ENCODE data around the gene APOL3.
"Not testable (repeated sequence)": the region's sequence is repeated elsewhere in the genome, so short reads cannot be mapped to it uniquely, and the experiment has no call there.

Gene APOL3

GRCh38 chr22:36113121-36113520 is 47.4 kb downstream of the APOL3 start:
- Mint-ChIP-seq H3K4me1 (no peaks in the 10 kb centered on the region), H3K9me3 (no peaks in the 10 kb centered on the region), H3K27ac (peak overlapping the region in 1 of 2 donors; percentile 27), H3K4me3 (no peak overlapping the region), H3K27me3 (no peaks in the 10 kb centered on the region)
- DNase-seq (no peak), ATAC-seq (no peak)

GRCh38 chr22:36111316-36111715 is 49.2 kb downstream of the APOL3 start:
- H3K9me3 Mint-ChIP-seq: no peaks in the 10 kb centered on the region
- DNase-seq (no peak), ATAC-seq (no peak)
- H3K27ac Mint-ChIP-seq: no peak overlapping the region
- no peaks in the 10 kb centered on the region for H3K4me1 Mint-ChIP-seq
- H3K27me3 Mint-ChIP-seq: no peaks in the 10 kb centered on the region
- no peak overlapping the region for H3K4me3 Mint-ChIP-seq

DNA sequence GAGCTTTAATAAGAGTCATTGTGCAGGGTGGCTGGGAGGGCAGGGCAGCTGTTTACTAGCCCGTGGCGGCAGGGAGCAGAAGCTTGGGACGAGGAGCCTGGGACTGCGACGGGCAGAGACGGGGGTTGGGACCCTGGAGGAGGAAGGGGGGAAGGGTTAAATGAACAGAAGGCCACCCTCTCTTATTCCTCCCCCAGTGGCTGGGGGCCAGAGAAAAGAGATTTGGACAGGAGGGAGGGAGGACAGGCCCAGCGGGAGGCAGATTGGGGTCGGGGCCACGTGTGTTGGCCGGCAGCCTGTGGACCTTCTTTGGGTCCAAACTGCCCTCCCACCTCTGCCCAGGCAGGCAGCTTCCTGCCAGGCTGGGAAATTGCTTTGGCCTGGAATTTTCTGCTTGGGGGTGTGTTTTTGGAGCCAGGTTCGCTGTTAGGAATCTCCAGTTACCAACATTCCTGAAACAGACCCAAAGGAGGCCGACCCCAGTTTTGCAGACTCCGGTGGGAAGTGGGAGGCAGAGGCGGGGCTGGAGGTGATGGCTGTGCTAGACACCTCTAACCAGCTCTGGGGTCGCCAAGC is 50.2 kb downstream of the APOL3 start:
- DNase-seq: no peak
- Mint-ChIP-seq H3K27ac (peak overlapping the region in 1 of 2 donors; percentile 48), H3K4me1 (no peaks in the 10 kb centered on the region), H3K9me3 (no peaks in the 10 kb centered on the region), H3K4me3 (no peak overlapping the region), H3K27me3 (no peaks in the 10 kb centered on the region)
- ATAC-seq: no peak

GRCh38 chr22:36107436-36107835 is 53.1 kb downstream of the APOL3 start:
- ATAC-seq: no peak
- no peak overlapping the region for H3K27ac Mint-ChIP-seq
- no peak for DNase-seq
- H3K4me1 Mint-ChIP-seq: no peaks in the 10 kb centered on the region
- no peaks in the 10 kb centered on the region for H3K9me3 Mint-ChIP-seq
- H3K4me3 Mint-ChIP-seq: no peak overlapping the region
- H3K27me3 Mint-ChIP-seq: no peaks in the 10 kb centered on the region

DNA sequence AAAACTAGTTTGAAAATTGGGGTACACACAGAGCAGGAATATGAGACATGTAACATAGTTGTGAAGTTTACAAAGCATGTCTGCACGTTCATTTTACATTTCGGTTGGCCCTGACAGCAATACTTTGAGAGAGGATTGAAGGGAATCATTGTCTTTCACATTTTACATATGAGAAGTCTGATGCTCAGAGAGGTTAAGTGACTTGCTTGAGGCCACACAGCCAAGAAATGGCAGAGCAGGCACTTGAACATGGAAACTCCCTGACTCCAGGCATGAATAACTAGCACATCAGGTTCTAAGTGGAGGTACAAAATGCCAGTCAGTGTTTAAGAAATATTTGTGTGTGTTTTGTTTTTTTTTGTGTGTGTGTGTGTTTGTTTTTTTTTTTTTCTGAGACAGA is 53.6 kb downstream of the APOL3 start:
- Mint-ChIP-seq H3K27me3 (no peaks in the 10 kb centered on the region), H3K4me1 (no peaks in the 10 kb centered on the region), H3K4me3 (no peak overlapping the region), H3K27ac (no peak overlapping the region), H3K9me3 (no peaks in the 10 kb centered on the region)
- DNase-seq: no peak
- no peak for ATAC-seq

DNA sequence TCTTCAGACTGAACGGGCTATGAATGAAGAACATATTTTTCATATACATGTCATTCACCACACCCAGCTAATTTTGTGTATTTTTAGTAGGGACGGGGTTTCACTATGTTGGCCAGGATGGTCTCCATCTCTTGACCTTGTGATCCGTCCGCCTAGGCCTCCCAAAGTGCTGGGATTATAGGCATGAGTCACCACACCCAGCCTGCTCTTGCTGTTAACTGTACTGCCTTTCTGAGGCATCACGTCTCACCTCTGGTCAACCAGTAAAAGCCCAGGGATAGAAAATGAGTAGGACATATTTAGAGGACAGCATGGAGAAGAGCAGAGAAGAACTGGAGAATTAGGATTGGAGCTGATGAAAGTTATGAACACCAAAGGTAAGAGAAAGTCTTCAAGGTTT is 55.6 kb downstream of the APOL3 start:
- H3K9me3 Mint-ChIP-seq: no peaks in the 10 kb centered on the region
- H3K27ac Mint-ChIP-seq: no peak overlapping the region
- DNase-seq: no peak
- no peak overlapping the region for H3K4me3 Mint-ChIP-seq
- ATAC-seq: no peak
- H3K4me1 Mint-ChIP-seq: no peaks in the 10 kb centered on the region
- no peaks in the 10 kb centered on the region for H3K27me3 Mint-ChIP-seq

DNA sequence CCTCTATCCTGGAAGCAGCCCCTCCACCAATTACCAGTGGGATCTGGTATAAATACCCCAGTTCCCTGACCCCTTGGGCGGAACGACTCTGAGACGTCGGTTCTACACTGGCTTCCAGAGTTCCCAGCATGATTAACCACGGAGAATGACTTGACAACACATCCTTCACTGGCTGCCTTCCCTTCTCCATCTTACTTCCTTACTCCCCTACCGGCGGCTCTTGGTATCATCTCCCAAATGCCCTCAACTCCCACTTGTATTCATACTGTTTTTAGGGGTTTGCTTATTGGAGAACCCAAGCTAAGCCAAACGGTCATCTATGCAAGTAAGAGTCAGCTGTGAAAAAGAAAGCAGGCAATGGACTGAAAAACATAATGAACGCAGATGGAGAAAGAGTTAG is 56.1 kb downstream of the APOL3 start:
- Mint-ChIP-seq H3K27me3 (no peaks in the 10 kb centered on the region), H3K4me3 (no peak overlapping the region), H3K9me3 (no peaks in the 10 kb centered on the region), H3K27ac (no peak overlapping the region), H3K4me1 (no peaks in the 10 kb centered on the region)
- DNase-seq (no peak), ATAC-seq (no peak)

DNA sequence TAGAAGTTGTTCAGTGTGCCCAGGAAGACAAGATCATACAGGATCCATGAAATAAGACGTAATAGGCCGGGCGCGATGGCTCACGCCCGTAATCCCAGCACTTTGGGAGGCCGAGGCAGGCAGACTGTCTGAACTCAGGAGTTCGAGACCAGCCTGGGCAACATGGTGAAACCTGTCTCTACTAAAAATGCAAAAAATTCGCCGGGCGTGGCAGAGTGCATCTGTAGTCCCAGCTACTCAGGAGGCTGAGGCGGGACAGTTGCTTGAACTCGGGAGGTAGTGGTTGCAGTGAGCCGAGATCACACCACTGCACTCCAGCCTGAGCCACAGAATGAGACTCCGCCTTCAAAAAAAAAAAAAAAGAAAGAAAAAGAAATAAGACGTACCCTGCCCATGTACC is 56.7 kb downstream of the APOL3 start:
- Mint-ChIP-seq H3K4me1 (no peaks in the 10 kb centered on the region), H3K9me3 (no peaks in the 10 kb centered on the region), H3K4me3 (no peak overlapping the region), H3K27me3 (no peaks in the 10 kb centered on the region), H3K27ac (no peak overlapping the region)
- ATAC-seq (no peak), DNase-seq (no peak)

- DNase-seq (no peak), ATAC-seq (no peak)
- Mint-ChIP-seq H3K9me3 (no peaks in the 10 kb centered on the region), H3K4me1 (no peaks in the 10 kb centered on the region), H3K27ac (no peak overlapping the region), H3K27me3 (no peaks in the 10 kb centered on the region), H3K4me3 (no peak overlapping the region)
Observed at GRCh38 chr22:36102995-36103394, 57.6 kb downstream of the APOL3 start.

GRCh38 chr22:36101756-36102155 is 58.8 kb downstream of the APOL3 start:
- Mint-ChIP-seq H3K4me1 (no peaks in the 10 kb centered on the region), H3K27me3 (no peaks in the 10 kb centered on the region)

DNA sequence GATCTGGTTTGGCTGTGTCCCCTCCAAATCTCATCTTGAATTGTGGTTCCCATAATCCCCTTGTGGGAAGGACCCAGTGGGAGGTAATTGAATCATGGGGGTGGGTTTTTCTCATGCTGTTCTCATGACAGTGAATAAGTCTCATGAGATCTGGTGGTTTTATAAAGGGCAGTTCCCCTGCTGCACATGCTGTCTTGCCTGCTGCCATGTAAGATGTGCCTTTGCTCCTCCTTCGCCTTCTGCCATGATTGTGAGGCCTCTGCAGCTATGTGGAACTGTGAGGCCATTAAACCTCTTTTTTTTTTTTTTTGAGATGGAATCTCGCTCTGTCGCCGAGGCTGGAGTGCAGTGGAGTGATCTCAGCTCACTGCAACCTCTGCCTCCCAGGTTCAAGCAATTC is 59.6 kb downstream of the APOL3 start:
- H3K4me3 Mint-ChIP-seq, H3K4me1 Mint-ChIP-seq, H3K9me3 Mint-ChIP-seq, H3K27ac Mint-ChIP-seq, DNase-seq, ATAC-seq, H3K27me3 Mint-ChIP-seq: not testable (repeated sequence)

More at GRCh38 chr22:36101756-36102155, 58.8 kb downstream of the APOL3 start:
- DNase-seq: no peak
- no peak for ATAC-seq
- Mint-ChIP-seq H3K4me3 (no peak overlapping the region), H3K9me3 (no peaks in the 10 kb centered on the region), H3K27ac (no peak overlapping the region)

DNA sequence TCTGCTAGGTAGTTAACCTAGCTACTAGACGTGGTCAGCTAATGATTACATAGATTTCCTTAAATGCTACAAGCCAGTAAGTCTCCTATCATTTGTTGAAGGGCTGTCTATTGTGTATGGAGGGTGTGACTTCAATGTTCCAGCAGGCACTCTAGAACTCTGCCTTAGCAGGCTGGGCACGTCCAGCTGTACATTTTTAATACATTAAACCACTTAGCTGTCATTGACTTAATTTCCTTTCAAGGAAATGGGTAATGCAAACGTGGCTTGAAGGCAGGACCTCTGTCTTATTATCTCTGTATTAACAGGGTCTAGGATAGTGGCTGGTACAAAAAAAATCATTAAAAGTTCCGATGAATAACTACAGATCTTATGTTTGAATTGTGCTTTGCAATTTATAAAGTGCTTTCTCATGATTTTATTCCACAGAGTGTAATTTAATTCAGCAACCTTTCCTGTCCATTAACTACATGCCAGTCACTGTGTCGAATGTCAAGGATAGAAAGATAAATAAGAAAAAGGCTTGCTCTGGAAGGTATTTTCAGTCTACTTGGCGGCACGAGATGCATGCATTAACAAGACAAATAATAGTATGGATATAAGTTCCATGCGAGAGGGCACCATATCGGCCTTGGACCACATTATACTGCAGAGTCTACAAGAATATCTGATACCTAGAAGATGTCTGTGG is 60.3 kb downstream of the APOL3 start:
- Mint-ChIP-seq H3K27ac (no peak overlapping the region), H3K27me3 (no peaks in the 10 kb centered on the region), H3K4me1 (no peaks in the 10 kb centered on the region), H3K4me3 (no peak overlapping the region), H3K9me3 (no peaks in the 10 kb centered on the region)
- DNase-seq (no peak), ATAC-seq (no peak)

- not testable (repeated sequence) for ATAC-seq, H3K9me3 Mint-ChIP-seq, H3K27me3 Mint-ChIP-seq, DNase-seq, H3K4me3 Mint-ChIP-seq, H3K27ac Mint-ChIP-seq, H3K4me1 Mint-ChIP-seq
Observed at GRCh38 chr22:36099561-36099960, 61.0 kb downstream of the APOL3 start.

GRCh38 chr22:36097880-36098279 is 62.7 kb downstream of the APOL3 start:
- no peak overlapping the region for H3K4me3 Mint-ChIP-seq
- H3K9me3 Mint-ChIP-seq: no peaks in the 10 kb centered on the region
- H3K27me3 Mint-ChIP-seq: no peaks in the 10 kb centered on the region
- no peaks in the 10 kb centered on the region for H3K4me1 Mint-ChIP-seq
- DNase-seq (no peak), ATAC-seq (no peak)
- no peak overlapping the region for H3K27ac Mint-ChIP-seq

DNA sequence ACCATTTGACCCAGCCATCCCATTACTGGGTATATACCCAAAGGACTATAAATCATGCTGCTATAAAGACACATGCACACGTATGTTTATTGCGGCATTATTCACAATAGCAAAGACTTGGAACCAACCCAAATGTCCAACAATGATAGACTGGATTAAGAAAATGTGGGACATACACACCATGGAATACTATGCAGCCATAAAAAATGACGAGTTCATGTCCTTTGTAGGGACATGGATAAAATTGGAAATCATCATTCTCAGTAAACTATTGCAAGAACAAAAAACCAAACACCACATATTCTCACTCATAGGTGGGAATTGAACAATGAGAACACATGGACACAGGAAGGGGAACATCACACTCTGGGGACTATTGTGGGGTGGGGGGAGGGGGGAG is 69.8 kb downstream of the APOL3 start:
- not testable (repeated sequence) for DNase-seq, H3K4me3 Mint-ChIP-seq, H3K9me3 Mint-ChIP-seq, H3K27me3 Mint-ChIP-seq, H3K4me1 Mint-ChIP-seq, H3K27ac Mint-ChIP-seq, ATAC-seq
